ENCODE data around the gene PDE4B.

DNA sequence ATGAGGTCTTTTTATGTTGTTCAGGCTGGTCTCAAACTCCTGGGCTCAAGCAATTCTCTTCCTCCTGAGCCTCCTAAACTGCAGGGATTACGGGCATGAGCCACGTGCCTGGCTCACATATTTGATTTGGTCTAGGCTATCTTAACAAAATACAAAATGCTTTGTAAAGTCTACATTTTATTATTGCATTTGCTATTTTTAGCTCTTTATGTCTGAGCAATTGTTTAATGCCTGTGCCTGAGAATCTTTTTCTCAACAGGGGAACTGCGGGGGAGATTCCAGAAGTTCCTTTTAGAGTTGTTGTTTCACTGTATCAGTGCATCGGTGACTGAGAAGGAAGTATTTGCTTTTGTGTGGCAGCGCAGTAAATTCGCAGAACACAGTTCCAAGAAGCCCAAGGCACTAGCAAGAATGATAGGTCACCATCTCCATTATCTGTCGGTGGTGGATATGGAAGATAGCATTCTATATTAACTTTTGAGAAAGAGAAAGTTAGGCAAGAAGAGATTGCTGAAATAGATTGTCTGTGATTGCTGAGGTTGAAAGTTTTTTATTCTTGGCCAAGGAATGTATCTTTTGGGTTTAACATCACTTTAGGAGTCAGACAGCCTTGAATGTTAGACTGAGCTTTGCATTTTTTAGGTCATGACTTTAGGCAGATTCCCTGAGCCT lies 167.3 kb downstream of the PDE4B start:
- TF ChIP-seq, protein P1, sequence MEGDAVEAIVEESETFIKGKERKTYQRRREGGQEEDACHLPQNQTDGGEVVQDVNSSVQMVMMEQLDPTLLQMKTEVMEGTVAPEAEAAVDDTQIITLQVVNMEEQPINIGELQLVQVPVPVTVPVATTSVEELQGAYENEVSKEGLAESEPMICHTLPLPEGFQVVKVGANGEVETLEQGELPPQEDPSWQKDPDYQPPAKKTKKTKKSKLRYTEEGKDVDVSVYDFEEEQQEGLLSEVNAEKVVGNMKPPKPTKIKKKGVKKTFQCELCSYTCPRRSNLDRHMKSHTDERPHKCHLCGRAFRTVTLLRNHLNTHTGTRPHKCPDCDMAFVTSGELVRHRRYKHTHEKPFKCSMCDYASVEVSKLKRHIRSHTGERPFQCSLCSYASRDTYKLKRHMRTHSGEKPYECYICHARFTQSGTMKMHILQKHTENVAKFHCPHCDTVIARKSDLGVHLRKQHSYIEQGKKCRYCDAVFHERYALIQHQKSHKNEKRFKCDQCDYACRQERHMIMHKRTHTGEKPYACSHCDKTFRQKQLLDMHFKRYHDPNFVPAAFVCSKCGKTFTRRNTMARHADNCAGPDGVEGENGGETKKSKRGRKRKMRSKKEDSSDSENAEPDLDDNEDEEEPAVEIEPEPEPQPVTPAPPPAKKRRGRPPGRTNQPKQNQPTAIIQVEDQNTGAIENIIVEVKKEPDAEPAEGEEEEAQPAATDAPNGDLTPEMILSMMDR (IDR thresholded peaks at IDR 0.05): no peak
- no peak for TF ChIP-seq POLR2AphosphoS5 (IDR thresholded peaks at IDR 0.05)
- TF ChIP-seq POLR2A (IDR thresholded peaks at IDR 0.05; ENCODE audit: low read depth): no peak

Measured in esophagus muscularis mucosa (tissue), 3 donors.